Measurements from ENCODE around the gene MYO3A. TPM values are rescaled to one million over a fixed set of nuclear protein-coding genes. Genes with fewer than 3 reads are reported as not detected.

Gene MYO3A, protein sequence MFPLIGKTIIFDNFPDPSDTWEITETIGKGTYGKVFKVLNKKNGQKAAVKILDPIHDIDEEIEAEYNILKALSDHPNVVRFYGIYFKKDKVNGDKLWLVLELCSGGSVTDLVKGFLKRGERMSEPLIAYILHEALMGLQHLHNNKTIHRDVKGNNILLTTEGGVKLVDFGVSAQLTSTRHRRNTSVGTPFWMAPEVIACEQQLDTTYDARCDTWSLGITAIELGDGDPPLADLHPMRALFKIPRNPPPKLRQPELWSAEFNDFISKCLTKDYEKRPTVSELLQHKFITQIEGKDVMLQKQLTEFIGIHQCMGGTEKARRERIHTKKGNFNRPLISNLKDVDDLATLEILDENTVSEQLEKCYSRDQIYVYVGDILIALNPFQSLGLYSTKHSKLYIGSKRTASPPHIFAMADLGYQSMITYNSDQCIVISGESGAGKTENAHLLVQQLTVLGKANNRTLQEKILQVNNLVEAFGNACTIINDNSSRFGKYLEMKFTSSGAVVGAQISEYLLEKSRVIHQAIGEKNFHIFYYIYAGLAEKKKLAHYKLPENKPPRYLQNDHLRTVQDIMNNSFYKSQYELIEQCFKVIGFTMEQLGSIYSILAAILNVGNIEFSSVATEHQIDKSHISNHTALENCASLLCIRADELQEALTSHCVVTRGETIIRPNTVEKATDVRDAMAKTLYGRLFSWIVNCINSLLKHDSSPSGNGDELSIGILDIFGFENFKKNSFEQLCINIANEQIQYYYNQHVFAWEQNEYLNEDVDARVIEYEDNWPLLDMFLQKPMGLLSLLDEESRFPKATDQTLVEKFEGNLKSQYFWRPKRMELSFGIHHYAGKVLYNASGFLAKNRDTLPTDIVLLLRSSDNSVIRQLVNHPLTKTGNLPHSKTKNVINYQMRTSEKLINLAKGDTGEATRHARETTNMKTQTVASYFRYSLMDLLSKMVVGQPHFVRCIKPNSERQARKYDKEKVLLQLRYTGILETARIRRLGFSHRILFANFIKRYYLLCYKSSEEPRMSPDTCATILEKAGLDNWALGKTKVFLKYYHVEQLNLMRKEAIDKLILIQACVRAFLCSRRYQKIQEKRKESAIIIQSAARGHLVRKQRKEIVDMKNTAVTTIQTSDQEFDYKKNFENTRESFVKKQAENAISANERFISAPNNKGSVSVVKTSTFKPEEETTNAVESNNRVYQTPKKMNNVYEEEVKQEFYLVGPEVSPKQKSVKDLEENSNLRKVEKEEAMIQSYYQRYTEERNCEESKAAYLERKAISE (N-terminal part only)
- total RNA-seq = not detected in 2 replicates

DNA sequence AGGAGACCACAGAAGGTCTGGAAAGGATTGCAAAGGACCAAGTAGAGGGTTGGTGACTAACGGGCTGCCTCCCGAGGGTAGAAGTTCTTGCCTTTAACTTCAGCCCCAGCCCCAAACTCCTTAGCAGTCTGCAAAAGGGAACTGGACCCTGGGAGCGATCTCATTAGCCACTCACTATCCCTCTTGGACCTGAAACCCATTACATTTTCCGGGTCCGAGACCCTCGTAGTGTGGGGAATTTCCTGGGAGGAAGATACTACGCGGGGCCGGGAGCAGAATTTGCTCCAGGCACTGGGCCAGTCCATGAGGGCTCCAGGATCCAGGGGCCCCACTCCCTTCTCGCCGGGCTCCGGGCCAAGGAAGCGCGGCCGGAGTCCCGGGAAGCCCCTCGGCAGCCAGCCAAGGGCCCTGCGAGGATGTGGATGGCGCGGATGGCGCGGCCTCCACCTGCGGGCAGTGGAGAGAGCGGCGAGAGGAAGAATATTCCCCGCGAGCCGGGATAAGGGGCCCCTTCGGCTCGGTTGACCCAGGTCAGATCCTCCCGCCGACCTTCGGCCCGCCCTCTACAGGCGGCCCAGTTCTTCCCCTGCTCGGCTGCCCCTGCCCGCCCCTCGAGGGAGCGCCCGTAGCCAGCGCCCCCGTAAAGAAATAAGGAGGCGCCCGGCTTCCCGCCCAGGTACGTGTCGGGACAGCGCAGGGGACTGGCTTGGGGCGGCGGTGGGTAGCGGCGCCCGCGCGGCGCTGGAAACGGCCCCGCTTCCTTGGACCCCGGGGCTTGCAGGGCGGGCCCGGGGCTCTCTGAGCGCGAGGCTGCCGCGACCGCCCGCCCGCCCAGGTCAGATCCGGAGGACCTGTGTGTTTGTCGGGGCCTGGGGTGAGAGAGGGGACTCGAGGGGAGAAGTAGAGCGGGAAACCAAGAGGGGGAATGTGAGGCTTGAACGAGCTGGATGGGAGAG, at the start of gene MYO3A:
Gene MYO3A (plus strand): TSS at position 577 of the 956 bp plus-strand sequence. CDS start 17,882 bp downstream, outside the sequence.
- intact Hi-C loops (cut with micrococcal nuclease) = no loop called here

DNA sequence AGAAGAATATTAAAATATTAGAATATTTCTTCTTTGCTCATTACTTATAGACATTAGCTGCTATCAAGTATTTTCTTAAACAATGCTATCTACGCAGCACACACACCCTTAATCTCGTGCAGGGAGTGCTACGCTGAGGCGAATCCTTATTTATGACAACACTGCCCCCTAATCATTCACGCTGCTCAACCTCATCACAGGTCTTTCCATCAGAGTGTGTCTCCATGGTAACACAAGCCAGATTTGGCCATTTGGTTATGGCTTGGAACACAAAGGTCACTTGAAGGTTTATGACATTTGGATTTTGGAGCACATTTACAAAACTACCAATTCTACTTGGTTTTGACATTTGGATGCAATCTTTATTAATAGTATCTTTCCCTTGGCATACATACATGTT, 45.4 kb upstream of the MYO3A start:
- intact Hi-C loops (cut with micrococcal nuclease) = no loop called here

DNA sequence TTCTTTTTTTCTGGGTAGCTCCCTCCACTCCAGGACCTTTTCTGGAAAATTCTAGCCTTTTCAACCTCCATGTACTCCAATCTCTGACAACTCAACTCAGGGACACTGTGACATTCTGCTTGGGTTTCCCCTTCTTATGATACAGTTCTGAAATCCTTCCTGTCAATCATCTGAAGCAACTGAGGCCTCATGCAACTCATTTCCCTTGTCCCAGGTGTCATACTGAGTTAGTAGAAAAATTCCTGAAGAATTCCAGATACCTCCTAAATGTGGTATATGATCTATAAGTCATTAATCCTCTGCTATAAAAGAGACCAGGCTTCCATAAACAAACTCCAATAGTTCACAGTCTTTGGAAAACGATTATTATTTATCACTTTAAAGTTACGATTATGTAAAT, 43.0 kb upstream of the MYO3A start:
- intact Hi-C loops (cut with micrococcal nuclease) = no loop called here

DNA sequence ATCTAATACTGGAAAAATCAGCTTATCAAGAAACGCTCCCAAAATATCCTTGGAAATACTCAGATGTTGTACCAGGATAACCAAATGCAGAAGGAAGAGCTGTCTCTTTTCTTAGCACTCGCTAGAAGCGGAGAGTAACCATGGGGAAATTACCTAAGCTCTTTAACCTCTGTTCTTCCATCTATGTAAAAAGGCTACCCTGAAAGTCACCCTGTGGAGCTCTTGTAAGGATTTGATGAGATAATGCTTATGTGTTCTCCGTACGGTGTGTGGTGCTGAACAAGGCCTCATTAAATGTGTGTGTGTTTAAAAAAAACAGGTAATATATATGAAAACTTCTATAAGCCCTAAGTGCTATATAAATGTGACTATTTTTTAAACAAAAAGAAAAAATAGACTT, 38.2 kb upstream of the MYO3A start:
- intact Hi-C loops (cut with micrococcal nuclease) = no loop called here

DNA sequence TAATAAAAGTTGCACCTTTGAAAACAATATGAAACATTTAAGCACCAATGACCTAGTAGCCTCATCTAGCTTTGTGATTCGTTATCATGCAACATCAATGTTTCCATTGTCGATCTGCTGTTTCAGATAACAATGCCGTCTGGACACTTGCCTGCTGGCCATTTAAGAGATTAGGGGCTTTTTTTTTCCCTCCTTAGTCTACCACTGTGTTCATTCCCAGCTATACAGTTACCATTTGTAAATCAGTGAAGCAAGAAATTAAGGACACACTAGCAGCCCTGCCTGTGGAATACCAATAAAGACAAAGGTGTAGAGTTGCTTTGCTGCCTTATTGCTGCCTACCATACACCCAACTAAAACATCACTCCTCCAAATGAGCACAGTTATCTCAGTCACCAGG, 37.6 kb upstream of the MYO3A start:
- intact Hi-C loops (cut with micrococcal nuclease) = no loop called here

DNA sequence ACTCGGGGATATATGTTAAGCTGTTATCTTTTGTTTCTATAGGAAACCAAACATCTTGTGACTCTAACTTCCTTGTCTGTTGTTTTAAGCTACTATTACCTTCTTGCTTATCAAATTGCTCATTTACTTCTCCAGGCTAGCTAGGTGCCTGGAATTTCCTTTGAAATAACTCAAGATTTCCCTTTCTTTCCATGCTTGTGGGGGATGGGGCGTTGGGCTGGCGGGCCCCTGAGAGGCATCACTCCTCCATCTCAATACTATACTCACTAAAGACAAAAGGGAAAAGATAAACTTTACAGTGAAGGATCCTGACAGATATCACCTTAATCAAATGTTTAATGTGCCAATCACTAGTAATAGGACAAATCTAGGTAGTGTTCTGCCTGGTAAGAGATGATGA, 34.7 kb upstream of the MYO3A start:
- intact Hi-C loops (cut with micrococcal nuclease) = no loop called here

DNA sequence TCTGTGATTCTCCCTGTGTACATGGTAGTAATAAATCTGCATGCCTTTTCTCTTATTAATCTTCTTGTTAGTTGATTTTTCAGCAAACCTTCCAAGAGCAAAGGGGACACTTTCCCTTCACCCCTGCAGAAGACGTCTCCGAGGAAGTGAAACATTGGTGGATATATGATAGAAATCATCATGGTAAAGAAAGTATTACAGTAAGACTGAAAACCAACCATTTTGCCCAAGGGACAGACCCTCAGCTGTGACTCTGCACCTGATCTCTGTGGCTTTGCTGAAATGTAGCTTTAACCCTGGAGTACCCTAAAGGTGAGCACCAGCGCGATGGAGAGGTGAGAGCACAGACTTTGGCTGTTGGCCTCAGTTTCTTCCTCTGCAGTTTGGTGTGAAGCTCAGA, 32.8 kb upstream of the MYO3A start:
- intact Hi-C loops (cut with micrococcal nuclease) = no loop called here

DNA sequence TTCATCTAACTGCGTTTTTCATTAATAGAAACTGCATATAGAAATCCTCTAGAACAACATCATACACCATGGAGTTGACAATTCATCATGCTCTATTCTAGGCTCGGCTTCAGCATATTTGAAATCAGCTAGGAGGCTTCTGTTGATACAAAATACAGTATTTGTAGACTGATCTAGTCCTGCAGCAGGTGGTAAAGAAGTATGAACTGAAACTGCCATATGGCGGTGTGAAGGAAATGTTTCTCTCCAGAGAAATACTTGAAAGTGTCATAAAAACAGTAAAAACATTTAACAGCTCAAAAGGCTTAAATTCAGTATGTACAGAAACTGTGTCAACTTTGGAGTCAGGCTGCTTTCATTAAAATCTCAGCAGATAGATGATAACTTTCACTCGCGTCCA, 32.0 kb upstream of the MYO3A start:
- intact Hi-C loops (cut with micrococcal nuclease) = no loop called here

DNA sequence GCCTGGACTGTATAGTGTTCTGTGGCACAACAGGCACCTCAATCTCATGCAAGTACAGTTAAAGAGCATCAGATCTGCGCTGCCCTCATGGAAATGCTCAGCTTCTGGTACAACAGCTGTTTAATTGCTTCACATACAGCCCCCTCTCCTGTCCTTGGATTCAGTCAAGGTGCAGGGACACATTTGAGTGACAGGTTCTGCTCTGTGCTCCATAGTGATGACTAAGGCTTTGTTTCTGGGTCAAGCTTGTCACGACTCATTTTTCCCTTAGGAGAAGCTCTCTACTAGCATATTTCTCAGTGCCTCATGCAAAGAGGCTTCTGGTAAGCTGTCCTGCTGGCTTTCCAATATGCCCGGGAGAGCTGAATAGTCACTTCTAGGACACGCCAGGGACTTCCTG, 26.8 kb upstream of the MYO3A start:
- intact Hi-C loops (cut with micrococcal nuclease) = no loop called here

DNA sequence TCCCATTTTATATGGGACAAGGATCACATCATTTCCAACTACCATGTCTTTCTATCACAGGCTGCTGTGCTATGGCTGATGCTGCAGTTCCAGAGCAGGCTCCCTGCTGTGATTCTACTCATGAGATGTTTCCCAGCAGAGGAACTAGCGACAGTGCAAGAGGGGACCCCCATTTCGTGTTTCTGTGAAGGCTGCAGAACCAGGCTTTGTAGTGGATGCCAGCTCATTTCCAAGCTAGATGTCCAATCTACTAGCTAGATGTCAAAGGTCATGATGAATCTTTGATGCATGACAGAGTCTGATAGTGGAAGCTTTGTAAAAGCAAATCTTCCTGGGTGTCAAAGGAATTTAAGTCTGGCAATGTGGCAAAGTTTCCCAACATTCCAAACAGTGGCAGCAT, 21.2 kb upstream of the MYO3A start:
- intact Hi-C loops (cut with micrococcal nuclease) = no loop called here

DNA sequence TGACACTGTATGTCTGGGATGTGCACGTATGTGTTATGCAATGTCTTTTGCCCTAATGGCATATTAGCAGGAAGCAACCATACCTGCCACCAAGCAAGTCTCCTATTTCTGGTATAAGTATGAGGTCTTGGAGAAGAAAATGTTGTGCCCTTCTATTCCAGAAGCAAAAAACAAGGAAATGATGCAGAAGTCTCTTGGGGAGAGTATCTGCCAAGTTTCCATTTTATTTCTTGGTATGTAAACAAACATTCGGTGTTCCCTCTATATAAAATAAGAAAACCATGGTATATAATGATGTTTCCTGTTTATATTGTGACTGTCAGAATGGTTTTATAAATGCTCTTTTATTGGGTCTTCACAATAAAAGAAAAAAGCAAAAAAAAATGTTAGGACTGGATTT, 19.3 kb upstream of the MYO3A start:
- intact Hi-C loops (cut with micrococcal nuclease) = no loop called here

DNA sequence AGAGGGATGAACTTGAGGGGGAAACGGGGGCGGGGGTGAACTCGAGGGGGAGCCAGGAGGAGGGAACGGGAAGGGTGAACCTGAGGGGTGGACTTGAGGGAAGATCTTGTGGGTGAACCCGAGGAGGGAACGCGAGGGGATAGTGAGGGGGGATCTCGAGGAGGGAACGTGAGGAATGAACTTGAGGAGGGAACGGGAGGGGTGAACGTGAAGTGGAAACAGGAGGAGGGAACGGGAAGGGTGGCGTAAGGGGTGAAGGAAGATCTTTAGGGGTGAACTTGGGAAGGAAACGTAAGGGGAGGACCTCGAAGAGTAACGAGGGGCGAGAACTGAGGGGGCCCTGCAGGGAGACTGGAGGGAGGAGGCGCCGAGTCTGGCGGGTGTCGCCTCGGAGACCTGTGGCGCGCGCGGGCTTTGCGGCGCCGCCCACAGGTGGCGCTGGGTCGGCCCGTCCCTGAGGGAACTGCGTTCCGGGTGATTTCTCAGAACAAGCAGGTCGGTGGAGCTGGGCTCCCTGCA, 651 bp downstream of the MYO3A start:
- intact Hi-C loops (cut with micrococcal nuclease) = no loop called here

DNA sequence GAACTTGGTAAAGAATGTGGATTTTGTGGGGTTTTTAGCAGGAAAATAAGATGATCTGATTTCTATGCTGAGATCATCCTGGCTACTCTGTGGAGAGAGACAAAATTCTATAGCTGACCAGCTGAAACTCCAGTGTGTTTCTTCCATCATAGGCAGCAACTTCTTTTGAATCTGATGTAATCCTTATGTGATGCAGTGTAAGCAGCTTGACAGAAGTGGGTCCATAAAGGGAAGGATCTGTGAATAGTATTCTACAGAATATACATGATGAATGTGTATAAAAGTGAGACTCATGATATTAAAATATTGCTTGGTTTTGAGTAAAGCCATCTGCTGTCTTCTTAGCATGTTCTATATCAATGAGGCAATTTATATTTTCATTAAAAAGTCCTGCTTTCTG, 4.4 kb downstream of the MYO3A start:
- intact Hi-C loops (cut with micrococcal nuclease) = no loop called here

DNA sequence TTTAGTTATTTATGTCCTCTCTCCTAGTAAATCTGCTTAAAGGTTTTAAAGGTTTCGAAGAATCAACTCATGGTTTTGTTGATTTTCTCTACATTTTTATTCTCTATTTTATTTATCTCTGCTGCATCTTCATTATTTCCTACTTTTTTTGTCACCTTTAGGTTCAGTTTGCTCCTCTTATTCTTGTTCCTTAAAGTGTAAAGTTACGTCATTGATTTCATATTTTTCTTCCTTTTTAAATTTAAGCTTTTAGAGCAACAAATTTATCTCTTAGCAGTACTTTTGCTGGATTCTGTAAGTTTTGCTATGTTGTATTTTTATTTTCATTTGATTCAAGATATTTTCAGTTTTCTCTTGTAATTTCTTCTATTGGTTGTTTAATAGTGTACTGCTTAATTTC, 10.7 kb downstream of the MYO3A start:
- intact Hi-C loops (cut with micrococcal nuclease) = no loop called here

DNA sequence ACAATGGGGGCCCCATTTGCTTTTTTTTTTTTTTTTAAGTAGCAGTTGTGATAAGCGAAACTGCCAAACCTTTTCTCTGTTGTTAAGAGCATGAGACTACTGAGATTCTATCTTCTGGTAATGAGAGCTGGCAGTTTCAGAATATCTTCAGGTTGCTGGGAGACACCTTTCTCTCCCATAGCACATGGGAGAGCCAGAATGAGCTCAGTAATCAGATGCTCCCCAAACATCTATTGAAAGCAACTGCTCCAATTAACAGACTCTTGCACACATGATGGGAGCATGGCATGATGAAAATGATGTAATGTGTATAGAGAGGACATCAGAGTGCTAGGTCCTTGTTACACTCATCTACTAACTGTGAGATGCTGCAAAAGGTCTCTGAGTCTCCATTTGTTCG, 18.8 kb downstream of the MYO3A start:
- intact Hi-C loops (cut with micrococcal nuclease) = no loop called here

DNA sequence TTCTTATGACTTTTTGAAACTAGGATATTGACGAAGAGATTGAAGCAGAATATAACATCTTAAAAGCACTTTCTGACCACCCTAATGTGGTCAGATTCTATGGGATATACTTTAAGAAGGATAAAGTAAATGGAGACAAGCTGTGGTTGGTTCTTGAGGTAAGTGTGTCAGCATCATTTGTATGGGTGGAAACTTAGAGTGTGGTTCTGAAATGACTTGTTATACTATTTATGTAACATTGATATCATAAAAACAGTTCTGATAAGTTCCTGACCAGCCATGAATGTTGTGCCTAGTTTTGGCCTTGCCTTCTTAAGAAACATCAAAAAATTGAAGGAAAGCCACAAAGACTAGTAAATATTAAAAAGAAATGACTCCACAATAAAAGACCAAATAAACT, 20.8 kb downstream of the MYO3A start:
- intact Hi-C loops (cut with micrococcal nuclease) = no loop called here

DNA sequence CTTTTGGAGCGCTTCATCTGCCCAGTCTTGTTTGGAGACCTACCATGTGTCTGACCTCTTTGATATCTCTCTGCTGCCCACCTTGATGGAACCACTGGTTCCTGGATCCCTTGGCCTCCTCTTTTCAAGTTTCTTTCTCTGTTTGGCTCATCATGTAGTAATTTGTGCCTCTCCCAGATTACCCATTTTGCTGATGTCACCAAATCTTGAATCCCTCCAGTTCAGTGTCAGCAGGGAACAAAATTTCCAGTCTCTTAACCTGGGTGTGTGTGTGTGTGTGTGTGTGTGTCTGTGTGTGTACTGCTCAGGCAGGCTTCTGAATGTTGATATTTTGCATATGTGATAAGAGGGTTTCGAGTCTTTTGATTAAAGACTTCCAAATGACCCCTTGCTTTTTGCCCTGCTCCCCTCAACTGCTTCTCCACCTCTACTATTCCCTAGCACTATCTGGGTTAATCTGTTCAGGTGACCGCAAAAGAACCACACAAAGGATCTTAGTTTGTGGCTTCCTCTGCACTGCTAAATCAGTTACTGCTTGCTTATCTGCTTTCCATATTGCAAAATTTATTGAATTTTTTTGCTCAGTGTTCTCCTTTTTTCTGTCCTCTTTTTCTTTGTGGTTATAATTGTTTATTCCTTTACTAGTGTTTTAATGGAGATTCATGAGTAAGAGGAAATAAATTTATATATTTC, 25.7 kb downstream of the MYO3A start:
- intact Hi-C loops (cut with micrococcal nuclease) = no loop called here

DNA sequence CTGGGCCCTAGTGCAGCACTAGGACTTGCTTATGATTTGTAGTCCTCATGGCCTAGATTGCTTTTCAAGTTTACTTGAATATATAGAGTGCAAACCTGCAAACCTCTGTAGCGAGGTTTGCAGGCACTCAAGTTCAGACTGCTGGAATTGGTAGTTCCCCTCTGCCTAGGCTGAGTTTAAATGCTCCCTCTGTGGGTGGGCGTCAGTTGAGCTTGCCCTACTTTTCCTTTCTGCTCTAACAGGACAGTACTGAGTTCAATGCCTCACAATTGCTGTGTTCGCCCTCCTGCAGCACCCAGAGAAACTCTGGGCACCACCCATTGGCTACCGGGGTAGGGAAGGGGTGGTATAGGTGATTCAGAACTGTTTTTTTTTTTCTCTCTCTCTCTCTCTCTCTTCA, 31.6 kb downstream of the MYO3A start:
- intact Hi-C loops (cut with micrococcal nuclease) = no loop called here

DNA sequence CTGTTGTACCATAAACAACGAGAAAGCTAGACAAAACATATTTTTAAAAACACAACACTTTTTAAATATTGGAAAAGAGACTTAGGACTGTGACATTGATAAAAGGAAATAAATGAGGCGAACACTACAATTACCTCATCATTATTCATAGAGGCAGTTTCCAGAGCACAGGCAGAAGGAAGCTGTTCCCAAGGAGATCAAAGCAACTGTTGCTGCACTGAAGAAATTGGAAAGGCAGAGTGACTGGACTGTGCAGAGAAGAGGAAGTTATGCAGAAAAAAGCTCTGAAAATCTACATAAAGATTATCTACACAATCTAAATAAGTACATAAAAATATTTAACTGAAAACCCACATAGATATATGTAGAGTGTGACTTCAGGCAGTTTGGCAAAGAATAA, 32.8 kb downstream of the MYO3A start:
- intact Hi-C loops (cut with micrococcal nuclease) = no loop called here

DNA sequence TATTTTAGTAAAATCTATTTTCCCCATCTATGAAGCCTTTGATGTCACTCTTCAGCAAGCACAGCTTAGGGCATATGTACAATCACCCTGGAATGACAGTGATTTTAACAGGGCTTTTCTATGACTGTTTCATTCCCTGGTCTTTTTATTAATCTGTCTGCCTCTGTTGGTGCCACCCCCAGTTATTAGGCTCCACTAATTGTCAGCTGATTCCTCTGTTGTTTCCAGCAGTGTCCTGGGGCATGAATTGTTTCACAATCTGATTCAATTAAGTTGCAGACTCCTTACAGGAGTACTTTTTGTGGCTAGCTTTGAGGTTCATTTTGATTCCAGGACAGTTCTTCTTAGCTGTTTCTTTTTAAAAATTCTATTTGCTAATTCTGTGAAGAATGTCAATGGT, 38.6 kb downstream of the MYO3A start:
- intact Hi-C loops (cut with micrococcal nuclease) = no loop called here

Data from T-helper 1 cell treated with Interleukin-12 subunit alpha and Interleukin-12 subunit beta and Interleukin-4 antibody, amounts not matched to agents 30 ng/mL and 1 ng/mL, for 36 hours (primary cell).